Right lobe of liver (tissue), 6 donors: ENCODE data around the gene ARHGAP32. TPM values are rescaled to one million over a fixed set of nuclear protein-coding genes. Genes with fewer than 3 reads are reported as not detected.

Experiments used
- ATAC-seq, 4 donors: fragments of 200-7000 bp; cut with Tn5 transposase; one replicate each; pipeline ENCODE4 v1.9.1; 2020; ENCODE audit warnings: mild to moderate bottlenecking in 4 of 4, moderate library complexity in 4 of 4
- DNase-seq, 3 donors: peaks; one replicate each; pipeline ENCODE4 v3.0.0-alpha.2; 2020
- H3K27ac ChIP-seq, 3 donors: fragments of 200-600 bp; one replicate each; pipeline ENCODE4 v1.8.0; 2022
- H3K27me3 ChIP-seq, 2 donors: fragments of 200-600 bp; one replicate each; pipeline ENCODE4 v1.8.0; 2022
- H3K36me3 ChIP-seq, 4 donors: fragments of 200-600 bp; sonication (generic) in 1 of 4; one replicate each; pipeline versions ENCODE4 v1.5.1 to v1.8.0; 2017 to 2022; ENCODE audit warnings: control low read depth in 1 of 4
- H3K4me1 ChIP-seq, 4 donors: fragments of 200-600 bp; sonication (generic) in 1 of 4; one replicate each; pipeline versions ENCODE4 v1.5.1 to v1.8.0; 2017 to 2022; ENCODE audit warnings: control low read depth in 1 of 4
- H3K4me3 ChIP-seq, 3 donors: fragments of 200-600 bp; one replicate each; pipeline ENCODE4 v1.8.0; 2022
- H3K9me3 ChIP-seq, 4 donors: fragments of 200-600 bp; sonication (generic) in 1 of 4; one replicate each; pipeline versions ENCODE4 v1.5.1 to v1.8.0; 2017 to 2022; ENCODE audit warnings: control low read depth in 1 of 4
- CTCF ChIP-seq, 4 donors: fragments of 200-600 bp in 3 of 4; fragments of 450-650 bp in 1 of 4; IDR thresholded peaks; one replicate each; pipeline versions ENCODE4 v1.5.1 to v1.8.0; 2016 to 2022; ENCODE audit warnings: antibody characterized with exemption in 4 of 4, mild to moderate bottlenecking in 2 of 4
- POLR2A ChIP-seq: fragments of 450-650 bp; IDR thresholded peaks from one replicate; pipeline ENCODE4 v1.6.1; 2017; ENCODE audit warnings: antibody characterized with exemption, mild to moderate bottlenecking
- WGBS: methylation state at CpG from one replicate; pipeline ENCODE4 v1.1.6; 2018; ENCODE audit warnings: low coverage, low lambda C conversion rate; ENCODE audit not compliant: insufficient coverage; ENCODE audit errors: missing lambda C conversion rate; 5-methylcytosine and 5-hydroxymethylcytosine counted together
- intact Hi-C, 2 donors: fragments of 100-400 bp; cut with DNase I; formaldehyde crosslinking; loops; one replicate each; pipeline versions ENCODE4 v1.11.2 to v1.14.1; 2022
- total RNA-seq, 6 experiments: library from RNA; depleted of rRNA in 2 of 6; stranded (reverse); fragments of >200 nt in 2 of 6; fragmentation: NEBNext Ultra II Directional in 3 of 6; extraction: Animal tissue kit (Norgen Biotek cat#: 25700) in 3 of 6; gene quantifications; one replicate each; pipeline versions ENCODE4 v1.1.0 to v1.2.4, GENCODE V29; 2016 to 2023
- donor health status: DM: no; HTN: yes; CAD: no.
- donor health status: DM: no; HTN: no; CAD: no.
- donor health status: DM: no; HTN: no; CAD: no.
- donor health status: DM: no; HTN: yes; CAD: no.
- donor health status: DM: no; HTN: yes; CAD: no.

Gene ARHGAP32
- total RNA-seq, 6 experiments from 2014 or later, result 5.0 to 12.3 (median 10.0) TPM

GRCh38 chr11:128934926-128935325 is 257.2 kb downstream of the ARHGAP32 start:
- TF ChIP-seq POLR2A (no peak), CTCF (IDR thresholded peaks at IDR 0.05) (no peak)
- intact Hi-C loops, result no loop called here
- Histone ChIP-seq H3K9me3 (no peaks in the 10 kb centered on the region), H3K27me3 (no peaks in the 10 kb centered on the region), H3K4me3 (no peak overlapping the region), H3K4me1 (no peaks in the 10 kb centered on the region), H3K27ac (no peak overlapping the region), H3K36me3 (no peaks in the 10 kb centered on the region)
- DNase-seq (no peak), ATAC-seq (no peak)
- 88% methylated on average over 5 of the region's 10 CpGs for WGBS

GRCh38 chr11:128934351-128934750 is 257.8 kb downstream of the ARHGAP32 start:
- 84% methylated on average over 4 of the region's 7 CpGs for WGBS
- no peak overlapping the region for H3K27ac ChIP-seq
- H3K36me3 ChIP-seq, result no peaks in the 10 kb centered on the region
- DNase-seq, result no peak
- H3K4me1 ChIP-seq, result no peaks in the 10 kb centered on the region
- intact Hi-C loops, result no loop called here
- H3K9me3 ChIP-seq, result no peaks in the 10 kb centered on the region
- ATAC-seq, result no peak
- H3K4me3 ChIP-seq, result no peak overlapping the region
- no peaks in the 10 kb centered on the region for H3K27me3 ChIP-seq
- TF ChIP-seq CTCF (IDR thresholded peaks at IDR 0.05) (no peak), POLR2A (no peak)

- 79% methylated on average over 5 of the region's 7 CpGs for WGBS
- DNase-seq (no peak), ATAC-seq (no peak)
- Histone ChIP-seq H3K27ac (no peak overlapping the region), H3K36me3 (no peaks in the 10 kb centered on the region), H3K4me1 (no peaks in the 10 kb centered on the region), H3K9me3 (no peaks in the 10 kb centered on the region), H3K4me3 (no peak overlapping the region), H3K27me3 (no peaks in the 10 kb centered on the region)
- intact Hi-C loops, result no loop called here
- TF ChIP-seq POLR2A (no peak), CTCF (IDR thresholded peaks at IDR 0.05) (no peak)
Measured at GRCh38 chr11:128933481-128934178, 258.5 kb downstream of the ARHGAP32 start.

GRCh38 chr11:128931668-128932067 is 260.5 kb downstream of the ARHGAP32 start:
- no peak for TF ChIP-seq POLR2A
- no peak for TF ChIP-seq CTCF (IDR thresholded peaks at IDR 0.05)
- DNase-seq (no peak), ATAC-seq (no peak)
- H3K4me3 ChIP-seq, result no peak overlapping the region
- H3K4me1 ChIP-seq, result no peaks in the 10 kb centered on the region
- H3K9me3 ChIP-seq, result no peaks in the 10 kb centered on the region
- intact Hi-C loops, result no loop called here
- WGBS, result 90% methylated on average over 5 of the region's 6 CpGs
- no peaks in the 10 kb centered on the region for H3K36me3 ChIP-seq
- H3K27me3 ChIP-seq, result no peaks in the 10 kb centered on the region
- H3K27ac ChIP-seq, result no peak overlapping the region

GRCh38 chr11:128931066-128931465 is 261.1 kb downstream of the ARHGAP32 start:
- Histone ChIP-seq H3K27ac (no peak overlapping the region), H3K27me3 (no peaks in the 10 kb centered on the region), H3K4me3 (no peak overlapping the region), H3K4me1 (no peaks in the 10 kb centered on the region), H3K9me3 (no peaks in the 10 kb centered on the region), H3K36me3 (no peaks in the 10 kb centered on the region)
- TF ChIP-seq CTCF (IDR thresholded peaks at IDR 0.05) (no peak), POLR2A (no peak)
- no peak for DNase-seq
- WGBS, result 61% methylated on average over 3 of the region's 3 CpGs
- ATAC-seq, result no peak
- intact Hi-C loops, result no loop called here
